Heart left ventricle (tissue), 16 donors: ENCODE measurements around the gene ANKS4B. TPM values are rescaled to one million over a fixed set of nuclear protein-coding genes. Genes with fewer than 3 reads are reported as not detected.

Source experiments
- ATAC-seq, 4 donors: fragments of 200-7000 bp; cut with Tn5 transposase; one replicate each; pipeline ENCODE4 v1.9.1; 2020 to 2022; ENCODE audit warnings: moderate library complexity in 4 of 4, mild to moderate bottlenecking in 3 of 4, moderate number of reproducible peaks in 1 of 4
- DNase-seq, 5 donors: peaks; one replicate each; pipeline ENCODE4 v3.0.0-alpha.2; 2020
- H3K27ac ChIP-seq, 12 donors: fragments of 200-600 bp; sonication (generic) in 4 of 12; one replicate each; pipeline versions ENCODE4 v1.5.0 to v1.8.0; 2016 to 2022; ENCODE audit warnings: mild to moderate bottlenecking in 2 of 12
- H3K27me3 ChIP-seq, 9 donors: fragments of 200-600 bp; sonication (generic) in 2 of 9; one replicate each; pipeline versions ENCODE4 v1.5.1 to v1.8.0; 2016 to 2022; ENCODE audit warnings: mild to moderate bottlenecking in 3 of 9
- H3K36me3 ChIP-seq, 9 donors: fragments of 200-600 bp; sonication (generic) in 2 of 9; one replicate each; pipeline versions ENCODE4 v1.5.0 to v1.8.0; 2018 to 2022; ENCODE audit warnings: mild to moderate bottlenecking in 2 of 9
- H3K4me1 ChIP-seq, 12 donors: fragments of 200-600 bp; sonication (generic) in 4 of 12; one replicate each; pipeline versions ENCODE4 v1.5.0 to v1.8.0; 2016 to 2022; ENCODE audit warnings: mild to moderate bottlenecking in 3 of 12
- H3K4me3 ChIP-seq, 12 donors: fragments of 200-600 bp; sonication (generic) in 4 of 12; one replicate each; pipeline versions ENCODE4 v1.5.0 to v1.8.0; 2017 to 2022; ENCODE audit warnings: mild to moderate bottlenecking in 9 of 12, moderate library complexity in 4 of 12
- H3K9me3 ChIP-seq, 12 donors: fragments of 200-600 bp; sonication (generic) in 4 of 12; one replicate each; pipeline versions ENCODE4 v1.5.0 to v1.8.0; 2016 to 2022; ENCODE audit warnings: mild to moderate bottlenecking in 1 of 12
- CTCF ChIP-seq, 12 donors: fragments of 200-600 bp; sonication (generic) in 4 of 12; IDR thresholded peaks; one replicate each; pipeline versions ENCODE4 v1.5.0 to v1.8.0; 2018 to 2022; ENCODE audit warnings: antibody characterized with exemption in 12 of 12, mild to moderate bottlenecking in 5 of 12
- POLR2A ChIP-seq, 2 donors: fragments of 450-650 bp; IDR thresholded peaks; one replicate each; pipeline ENCODE4 v1.6.1; 2017; ENCODE audit warnings: antibody characterized with exemption in 2 of 2, mild to moderate bottlenecking in 2 of 2, moderate library complexity in 2 of 2
- WGBS, 4 donors: extraction: QIAGEN DNeasy Blood & Tissue Kit in 2 of 4; methylation state at CpG; one replicate each; pipeline versions ENCODE4 v1.1.5 to v1.1.7; 2013 to 2018; 5-methylcytosine and 5-hydroxymethylcytosine counted together
- intact Hi-C, 10 donors: fragments of 100-400 bp; cut with DNase I; formaldehyde crosslinking; loops; one replicate each; pipeline versions ENCODE4 v1.11.1 to v1.14.2; 2022
- polyA plus RNA-seq, 2 donors: library from polyadenylated mRNA; stranded (reverse); fragments of 200-250 nt; gene quantifications; one replicate each; pipeline ENCODE4 v1.2.3, GENCODE V29; 2013
- total RNA-seq, 9 donors: library from RNA; depleted of rRNA in 2 of 9; stranded (reverse); fragments of >200 nt in 2 of 9; fragmentation: NEBNext Ultra II Directional in 3 of 9; extraction: Animal tissue kit (Norgen Biotek cat#: 25700) in 3 of 9; gene quantifications; one replicate each; pipeline versions ENCODE4 v1.1.0 to v1.2.4, GENCODE V29; 2016 to 2023
- donor health status: ischemic (EF 13 %, LVEDD 7.1; RV severe dilation, severe dysfunction).
- donor health status: healthy with polysubstance abuse.
- donor health status: DM: no; HTN: yes; CAD: no.
- donor health status: DM: no; HTN: no; CAD: no.
- donor health status: ischemic (EF 25% LVEDD 6.9; RV normal size, moderate dysfunction).
- donor health status: ischemic (EF 25% LVEDD 5.7; RV mildly dilated, moderate dysfunction).
- donor health status: healthy.
- donor health status: DM: yes; HTN: yes; CAD: no.
- donor health status: ischemic (EF 35%, LVEDD 5.7; RV mildly dilated, moderate dysfunction).
- donor health status: nonischemic (EF 11% LVEDD 7.7; RV severe dilation, severe dysfunction).
- donor health status: DM: yes; HTN: yes; CAD: no.
- donor health status: PGD.
- donor health status: ischemic (EF 29% LVEDD 5.4; RV normal size, mild dysfunction).
- donor health status: nonischemic (EF 23%, LVEDD 6.1; RV moderate dilation, normal function).

The ANKS4B gene
- total and polyA plus RNA-seq, 11 donors = not detected

GRCh38 chr16:21302898-21303528 lies 69.5 kb downstream of the ANKS4B start:
- H3K36me3 ChIP-seq = no peaks in the 10 kb centered on the region
- DNase-seq (no peak), ATAC-seq (no peak)
- intact Hi-C loops = loop anchor here in 8 of 10 donors (5.0 to 10.0 kb wide), 6 partner anchors 111 to 401 kb away; partner anchors contain the start of genes LDAF1 (in 4 of the 8), DCUN1D3 (in 1 of the 8), DNAH3 (in 1 of the 8) and LYRM1 (in 1 of the 8)
- H3K9me3 ChIP-seq = no peaks in the 10 kb centered on the region
- H3K4me1 ChIP-seq = peaks cover 0 to 19% (median 9%) of the 10 kb centered on the region in 12 donors
- no peaks in the 10 kb centered on the region for H3K27me3 ChIP-seq
- no peak for TF ChIP-seq CTCF (IDR thresholded peaks at IDR 0.05)
- TF ChIP-seq POLR2A (IDR thresholded peaks at IDR 0.05) = no peak
- no peak overlapping the region for H3K27ac ChIP-seq
- WGBS, 4 donors = 76 to 82% (median 80%) methylated on average over 4 of the region's 4 CpGs
- peak overlapping the region in 1 of 12 donors; percentile 76 for H3K4me3 ChIP-seq

Other genes starting within 250 kb of the ANKS4B start
- gene DNAH3, start 82.9 kb upstream of the ANKS4B start, total RNA-seq = 1 to 10 TPM in 4 of 9 donors, under 1 TPM in 5; 0.30 to 2.0 (median 0.97) TPM
- gene DNAH3, start 82.9 kb upstream of the ANKS4B start, polyA plus RNA-seq = under 1 TPM; 0.01 to 0.46 TPM
- gene LDAF1, start 75.0 kb upstream of the ANKS4B start, total RNA-seq = 100 to 1,000 TPM in 7 of 9 donors, 10 to 100 TPM in 2; 87.0 to 334 (median 162) TPM
- 10 to 100 TPM; 31.0 to 46.3 TPM for gene LDAF1, start 75.0 kb upstream of the ANKS4B start, polyA plus RNA-seq
- gene ZP2, start 22.1 kb upstream of the ANKS4B start, total RNA-seq = not detected
- not detected for gene ZP2, start 22.1 kb upstream of the ANKS4B start, polyA plus RNA-seq
- gene CRYM, start 44.6 kb downstream of the ANKS4B start, total RNA-seq = 100 to 1,000 TPM in 6 of 9 donors, 10 to 100 TPM in 3; 41.0 to 267 (median 116) TPM
- gene CRYM, start 44.6 kb downstream of the ANKS4B start, polyA plus RNA-seq = 10 to 100 TPM; 63.5 to 80.2 TPM